NB4 (cell line): ENCODE results near the gene ADAP1.

Experiments
- POLR2A ChIP-seq: IDR thresholded peaks from 2 replicates; pipeline ENCODE4 v1.6.1; 2011; ENCODE audit warnings: mild to moderate bottlenecking; ENCODE audit not compliant: insufficient read length; ENCODE audit errors: extremely low read depth
- TF ChIP-seq, protein P1 (sequence below): IDR thresholded peaks from one replicate; pipeline ENCODE4 v1.5.1; 2012; ENCODE audit warnings: low read depth, low read length
- TF ChIP-seq, protein P2 (sequence below): IDR thresholded peaks from 2 replicates; pipeline ENCODE4 v1.6.1; 2011; ENCODE audit warnings: low read depth, low read length

DNA sequence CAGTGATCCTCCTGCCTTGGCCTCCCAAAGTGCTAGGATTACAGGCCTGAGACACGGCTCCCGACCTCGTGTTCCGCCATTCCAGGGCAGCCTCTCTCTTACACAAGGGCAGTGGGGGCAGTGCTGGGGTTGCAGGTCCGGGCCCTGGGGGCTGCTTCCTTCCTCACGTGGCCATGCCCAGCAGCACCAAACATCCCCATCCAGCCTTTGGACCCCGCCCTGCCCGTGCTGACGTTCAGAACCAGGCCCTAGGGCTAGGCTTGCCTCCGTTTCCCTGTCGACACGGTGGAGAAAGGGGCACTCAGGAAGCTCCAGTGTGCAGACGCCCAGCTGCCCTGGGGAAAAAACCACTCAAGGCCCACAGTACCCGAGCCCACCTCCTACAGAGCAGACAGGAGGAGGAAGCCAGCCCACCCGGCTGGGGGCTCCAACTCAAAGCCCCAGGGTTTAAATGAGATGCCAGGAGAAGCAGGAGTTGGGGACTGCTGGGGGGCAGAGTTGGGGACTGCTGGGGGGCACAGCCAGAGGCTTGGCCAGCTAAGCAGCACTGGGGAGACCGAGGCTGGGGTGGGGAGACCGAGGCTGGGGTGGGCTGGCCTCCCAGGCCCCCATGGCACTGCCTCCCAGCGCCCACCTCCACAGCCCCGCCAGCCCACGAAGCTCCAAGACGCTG, 35.9 kb downstream of the ADAP1 start:
- TF ChIP-seq, protein P1, sequence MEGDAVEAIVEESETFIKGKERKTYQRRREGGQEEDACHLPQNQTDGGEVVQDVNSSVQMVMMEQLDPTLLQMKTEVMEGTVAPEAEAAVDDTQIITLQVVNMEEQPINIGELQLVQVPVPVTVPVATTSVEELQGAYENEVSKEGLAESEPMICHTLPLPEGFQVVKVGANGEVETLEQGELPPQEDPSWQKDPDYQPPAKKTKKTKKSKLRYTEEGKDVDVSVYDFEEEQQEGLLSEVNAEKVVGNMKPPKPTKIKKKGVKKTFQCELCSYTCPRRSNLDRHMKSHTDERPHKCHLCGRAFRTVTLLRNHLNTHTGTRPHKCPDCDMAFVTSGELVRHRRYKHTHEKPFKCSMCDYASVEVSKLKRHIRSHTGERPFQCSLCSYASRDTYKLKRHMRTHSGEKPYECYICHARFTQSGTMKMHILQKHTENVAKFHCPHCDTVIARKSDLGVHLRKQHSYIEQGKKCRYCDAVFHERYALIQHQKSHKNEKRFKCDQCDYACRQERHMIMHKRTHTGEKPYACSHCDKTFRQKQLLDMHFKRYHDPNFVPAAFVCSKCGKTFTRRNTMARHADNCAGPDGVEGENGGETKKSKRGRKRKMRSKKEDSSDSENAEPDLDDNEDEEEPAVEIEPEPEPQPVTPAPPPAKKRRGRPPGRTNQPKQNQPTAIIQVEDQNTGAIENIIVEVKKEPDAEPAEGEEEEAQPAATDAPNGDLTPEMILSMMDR, result no peak
- TF ChIP-seq POLR2A, result no peak
- TF ChIP-seq, protein P2, sequence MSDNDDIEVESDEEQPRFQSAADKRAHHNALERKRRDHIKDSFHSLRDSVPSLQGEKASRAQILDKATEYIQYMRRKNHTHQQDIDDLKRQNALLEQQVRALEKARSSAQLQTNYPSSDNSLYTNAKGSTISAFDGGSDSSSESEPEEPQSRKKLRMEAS, result no peak
